DND-41 (cell line): ENCODE data around the gene ADNP.

Source experiments
- EZH2 ChIP-seq: IDR thresholded peaks from 3 replicates; pipeline ENCODE4 v1.6.1; 2012; ENCODE audit warnings: borderline replicate concordance, low read depth, mild to moderate bottlenecking, moderate library complexity, low read length, inconsistent platforms; ENCODE audit not compliant: severe bottlenecking
- TF ChIP-seq, protein P1 (sequence below): IDR thresholded peaks from 2 replicates; pipeline ENCODE4 v1.5.1; 2012; ENCODE audit warnings: borderline replicate concordance, low read length, moderate library complexity, mild to moderate bottlenecking; ENCODE audit not compliant: poor library complexity, severe bottlenecking; ENCODE audit errors: extremely low read depth

DNA sequence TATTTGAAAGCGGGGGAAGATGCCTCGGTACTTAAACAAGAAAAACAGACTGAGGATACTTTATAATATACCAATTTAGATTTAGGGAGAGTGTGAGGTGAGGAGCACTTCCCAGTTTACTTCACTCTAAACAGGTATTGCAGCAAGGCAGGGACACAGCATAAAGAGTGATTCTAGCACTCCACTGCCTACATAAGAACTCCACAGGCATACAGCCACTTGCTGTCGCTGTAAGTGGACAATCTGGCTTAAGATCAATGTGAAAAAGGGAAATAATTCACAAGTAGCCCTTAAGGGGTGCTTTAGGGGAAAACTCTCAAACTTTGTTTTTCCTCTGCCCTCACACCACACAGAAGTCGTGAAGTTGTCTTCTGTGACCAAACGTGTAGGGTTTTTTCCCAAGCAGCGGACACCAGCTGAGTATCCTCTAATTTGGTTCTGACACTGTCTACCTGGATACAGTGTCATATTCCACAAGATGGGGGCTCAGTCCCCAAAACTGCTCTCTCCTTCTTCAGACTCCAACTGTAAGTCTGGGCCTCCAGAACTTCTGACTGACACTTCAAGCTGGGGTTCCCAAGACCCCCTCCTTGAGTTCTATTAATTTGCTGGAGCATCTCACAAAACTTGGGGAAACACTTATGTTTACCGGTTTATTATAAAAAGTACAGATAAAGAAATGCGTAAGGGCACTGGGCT lies 9.3 kb downstream of the ADNP start:
- TF ChIP-seq, protein P1, sequence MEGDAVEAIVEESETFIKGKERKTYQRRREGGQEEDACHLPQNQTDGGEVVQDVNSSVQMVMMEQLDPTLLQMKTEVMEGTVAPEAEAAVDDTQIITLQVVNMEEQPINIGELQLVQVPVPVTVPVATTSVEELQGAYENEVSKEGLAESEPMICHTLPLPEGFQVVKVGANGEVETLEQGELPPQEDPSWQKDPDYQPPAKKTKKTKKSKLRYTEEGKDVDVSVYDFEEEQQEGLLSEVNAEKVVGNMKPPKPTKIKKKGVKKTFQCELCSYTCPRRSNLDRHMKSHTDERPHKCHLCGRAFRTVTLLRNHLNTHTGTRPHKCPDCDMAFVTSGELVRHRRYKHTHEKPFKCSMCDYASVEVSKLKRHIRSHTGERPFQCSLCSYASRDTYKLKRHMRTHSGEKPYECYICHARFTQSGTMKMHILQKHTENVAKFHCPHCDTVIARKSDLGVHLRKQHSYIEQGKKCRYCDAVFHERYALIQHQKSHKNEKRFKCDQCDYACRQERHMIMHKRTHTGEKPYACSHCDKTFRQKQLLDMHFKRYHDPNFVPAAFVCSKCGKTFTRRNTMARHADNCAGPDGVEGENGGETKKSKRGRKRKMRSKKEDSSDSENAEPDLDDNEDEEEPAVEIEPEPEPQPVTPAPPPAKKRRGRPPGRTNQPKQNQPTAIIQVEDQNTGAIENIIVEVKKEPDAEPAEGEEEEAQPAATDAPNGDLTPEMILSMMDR = no peak
- no peak for TF ChIP-seq EZH2
